GM23338 (cell line): ENCODE data around the gene PMVK. TPM values are rescaled to one million over a fixed set of nuclear protein-coding genes. Genes with fewer than 3 reads are reported as not detected.
A peak's percentile ranks its signal among the peaks of the same experiment; 100 is the strongest.

Experiments
- CREB1 ChIP-seq: fragments of 250-450 bp; sonication (Bioruptor Pico); IDR thresholded peaks from 2 replicates; pipeline ENCODE4 v1.5.0; 2020; ENCODE audit warnings: low read depth, mild to moderate bottlenecking, moderate library complexity
- EZH2 ChIP-seq: fragments of 200-600 bp; sonication (generic); IDR thresholded peaks from one replicate; pipeline ENCODE4 v1.8.0; 2017; ENCODE audit warnings: antibody characterized with exemption, mild to moderate bottlenecking, low read depth; ENCODE audit not compliant: unreplicated experiment
- EZH2phosphoT487 ChIP-seq: fragments of 200-600 bp; sonication (generic); IDR thresholded peaks from one replicate; pipeline ENCODE4 v1.8.1; 2018; ENCODE audit warnings: antibody characterized with exemption; ENCODE audit not compliant: unreplicated experiment
- JUNB ChIP-seq: IDR thresholded peaks from one replicate; pipeline ENCODE4 v1.6.1; 2016; ENCODE audit warnings: antibody characterized with exemption; ENCODE audit not compliant: unreplicated experiment
- NANOG ChIP-seq: IDR thresholded peaks from 2 replicates; pipeline ENCODE4 v1.6.1; 2016; ENCODE audit warnings: antibody characterized with exemption, borderline replicate concordance
- POLR2AphosphoS5 ChIP-seq: IDR thresholded peaks from 2 replicates; pipeline ENCODE4 v1.6.1; 2016; ENCODE audit warnings: antibody characterized with exemption, low read depth
- STAT1 ChIP-seq: IDR thresholded peaks from one replicate; pipeline ENCODE4 v1.6.1; 2016; ENCODE audit warnings: antibody characterized with exemption; ENCODE audit not compliant: unreplicated experiment
- ZNF114 ChIP-seq: fragments of 250-450 bp; sonication (Bioruptor Pico); IDR thresholded peaks from 2 replicates; pipeline ENCODE4 v1.5.0; 2020; ENCODE audit warnings: mild to moderate bottlenecking, moderate library complexity
- ZNF331 ChIP-seq: fragments of 250-450 bp; sonication (Bioruptor Pico); IDR thresholded peaks from 2 replicates; pipeline ENCODE4 v1.5.0; 2020; ENCODE audit warnings: low read depth, mild to moderate bottlenecking, moderate library complexity
- polyA plus RNA-seq: library from polyadenylated mRNA; unstranded; fragments of >200 nt; fragmentation: Nextera tagmentation; extraction: Ambion mirVana; gene quantifications from 2 replicates; pipeline ENCODE4 v1.2.1, GENCODE V29; 2016
- total RNA-seq: library from RNA; depleted of rRNA; stranded (reverse); fragments of >200 nt; shearing (Covaris generic); gene quantifications from 2 replicates; pipeline ENCODE4 v1.2.3, GENCODE V29; 2014
- TF ChIP-seq, protein P1 (sequence below): fragments of 250-450 bp; sonication (Bioruptor Pico); IDR thresholded peaks from 2 replicates; pipeline ENCODE4 v1.5.0; 2020; ENCODE audit warnings: mild to moderate bottlenecking, moderate library complexity
- TF ChIP-seq, protein P2 (sequence below): IDR thresholded peaks from one replicate; pipeline ENCODE4 v1.6.1; 2018; ENCODE audit warnings: antibody characterized with exemption; ENCODE audit not compliant: unreplicated experiment
- TF ChIP-seq, protein P3 (sequence below), 2 experiments: fragments of 200-600 bp in 1 of 2; sonication (generic) in 1 of 2; conservative IDR thresholded peaks; 2 replicates each; pipeline versions ENCODE4 v1.5.1 to v1.6.1; 2016 to 2017; ENCODE audit warnings: antibody characterized with exemption in 2 of 2, low read depth in 2 of 2, mild to moderate bottlenecking in 2 of 2, moderate library complexity in 1 of 2

The PMVK gene
- total and polyA plus RNA-seq, 2 experiments from 2014 or later: 8.1 to 25.0 TPM

DNA sequence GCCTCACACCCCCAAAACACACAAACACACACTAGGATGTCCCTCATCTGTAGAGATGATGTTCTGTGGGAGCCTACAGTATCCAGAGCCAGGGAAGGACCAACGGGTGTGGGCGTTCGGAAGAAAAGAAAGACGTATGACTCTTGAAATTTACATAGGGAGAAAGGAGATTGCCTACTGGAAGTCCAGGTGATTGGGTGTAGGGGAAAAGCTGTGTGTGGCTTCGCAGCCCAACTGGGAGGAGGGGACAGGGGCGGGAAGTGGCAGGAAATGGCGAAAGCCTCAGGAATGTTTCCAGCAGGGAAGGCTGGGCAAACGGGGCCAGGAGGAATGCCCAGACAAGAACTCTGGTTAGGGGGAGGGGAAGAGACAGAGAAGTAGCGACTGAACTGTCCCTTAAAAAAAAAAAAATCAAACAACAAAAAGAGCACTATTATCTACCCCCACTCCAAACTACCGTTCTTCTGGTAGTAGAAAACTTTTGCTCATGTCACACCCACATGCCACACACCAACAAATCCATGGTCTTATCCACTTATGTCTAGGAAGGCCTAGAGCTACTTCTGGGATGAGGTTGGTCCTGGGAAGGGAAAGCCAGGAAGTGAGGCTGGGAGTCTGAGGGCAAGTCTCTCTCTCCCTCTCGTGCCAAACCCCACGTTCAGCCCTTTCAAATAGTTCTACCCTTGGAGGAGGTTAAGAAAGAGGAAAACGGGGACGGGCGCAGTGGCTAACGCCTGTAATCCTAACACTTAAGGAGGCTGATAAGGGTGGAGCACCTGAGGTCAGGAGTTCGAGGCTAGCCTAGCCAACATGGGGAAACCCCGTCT, 36.2 kb upstream of the PMVK start (continued):
- TF ChIP-seq, protein P1, sequence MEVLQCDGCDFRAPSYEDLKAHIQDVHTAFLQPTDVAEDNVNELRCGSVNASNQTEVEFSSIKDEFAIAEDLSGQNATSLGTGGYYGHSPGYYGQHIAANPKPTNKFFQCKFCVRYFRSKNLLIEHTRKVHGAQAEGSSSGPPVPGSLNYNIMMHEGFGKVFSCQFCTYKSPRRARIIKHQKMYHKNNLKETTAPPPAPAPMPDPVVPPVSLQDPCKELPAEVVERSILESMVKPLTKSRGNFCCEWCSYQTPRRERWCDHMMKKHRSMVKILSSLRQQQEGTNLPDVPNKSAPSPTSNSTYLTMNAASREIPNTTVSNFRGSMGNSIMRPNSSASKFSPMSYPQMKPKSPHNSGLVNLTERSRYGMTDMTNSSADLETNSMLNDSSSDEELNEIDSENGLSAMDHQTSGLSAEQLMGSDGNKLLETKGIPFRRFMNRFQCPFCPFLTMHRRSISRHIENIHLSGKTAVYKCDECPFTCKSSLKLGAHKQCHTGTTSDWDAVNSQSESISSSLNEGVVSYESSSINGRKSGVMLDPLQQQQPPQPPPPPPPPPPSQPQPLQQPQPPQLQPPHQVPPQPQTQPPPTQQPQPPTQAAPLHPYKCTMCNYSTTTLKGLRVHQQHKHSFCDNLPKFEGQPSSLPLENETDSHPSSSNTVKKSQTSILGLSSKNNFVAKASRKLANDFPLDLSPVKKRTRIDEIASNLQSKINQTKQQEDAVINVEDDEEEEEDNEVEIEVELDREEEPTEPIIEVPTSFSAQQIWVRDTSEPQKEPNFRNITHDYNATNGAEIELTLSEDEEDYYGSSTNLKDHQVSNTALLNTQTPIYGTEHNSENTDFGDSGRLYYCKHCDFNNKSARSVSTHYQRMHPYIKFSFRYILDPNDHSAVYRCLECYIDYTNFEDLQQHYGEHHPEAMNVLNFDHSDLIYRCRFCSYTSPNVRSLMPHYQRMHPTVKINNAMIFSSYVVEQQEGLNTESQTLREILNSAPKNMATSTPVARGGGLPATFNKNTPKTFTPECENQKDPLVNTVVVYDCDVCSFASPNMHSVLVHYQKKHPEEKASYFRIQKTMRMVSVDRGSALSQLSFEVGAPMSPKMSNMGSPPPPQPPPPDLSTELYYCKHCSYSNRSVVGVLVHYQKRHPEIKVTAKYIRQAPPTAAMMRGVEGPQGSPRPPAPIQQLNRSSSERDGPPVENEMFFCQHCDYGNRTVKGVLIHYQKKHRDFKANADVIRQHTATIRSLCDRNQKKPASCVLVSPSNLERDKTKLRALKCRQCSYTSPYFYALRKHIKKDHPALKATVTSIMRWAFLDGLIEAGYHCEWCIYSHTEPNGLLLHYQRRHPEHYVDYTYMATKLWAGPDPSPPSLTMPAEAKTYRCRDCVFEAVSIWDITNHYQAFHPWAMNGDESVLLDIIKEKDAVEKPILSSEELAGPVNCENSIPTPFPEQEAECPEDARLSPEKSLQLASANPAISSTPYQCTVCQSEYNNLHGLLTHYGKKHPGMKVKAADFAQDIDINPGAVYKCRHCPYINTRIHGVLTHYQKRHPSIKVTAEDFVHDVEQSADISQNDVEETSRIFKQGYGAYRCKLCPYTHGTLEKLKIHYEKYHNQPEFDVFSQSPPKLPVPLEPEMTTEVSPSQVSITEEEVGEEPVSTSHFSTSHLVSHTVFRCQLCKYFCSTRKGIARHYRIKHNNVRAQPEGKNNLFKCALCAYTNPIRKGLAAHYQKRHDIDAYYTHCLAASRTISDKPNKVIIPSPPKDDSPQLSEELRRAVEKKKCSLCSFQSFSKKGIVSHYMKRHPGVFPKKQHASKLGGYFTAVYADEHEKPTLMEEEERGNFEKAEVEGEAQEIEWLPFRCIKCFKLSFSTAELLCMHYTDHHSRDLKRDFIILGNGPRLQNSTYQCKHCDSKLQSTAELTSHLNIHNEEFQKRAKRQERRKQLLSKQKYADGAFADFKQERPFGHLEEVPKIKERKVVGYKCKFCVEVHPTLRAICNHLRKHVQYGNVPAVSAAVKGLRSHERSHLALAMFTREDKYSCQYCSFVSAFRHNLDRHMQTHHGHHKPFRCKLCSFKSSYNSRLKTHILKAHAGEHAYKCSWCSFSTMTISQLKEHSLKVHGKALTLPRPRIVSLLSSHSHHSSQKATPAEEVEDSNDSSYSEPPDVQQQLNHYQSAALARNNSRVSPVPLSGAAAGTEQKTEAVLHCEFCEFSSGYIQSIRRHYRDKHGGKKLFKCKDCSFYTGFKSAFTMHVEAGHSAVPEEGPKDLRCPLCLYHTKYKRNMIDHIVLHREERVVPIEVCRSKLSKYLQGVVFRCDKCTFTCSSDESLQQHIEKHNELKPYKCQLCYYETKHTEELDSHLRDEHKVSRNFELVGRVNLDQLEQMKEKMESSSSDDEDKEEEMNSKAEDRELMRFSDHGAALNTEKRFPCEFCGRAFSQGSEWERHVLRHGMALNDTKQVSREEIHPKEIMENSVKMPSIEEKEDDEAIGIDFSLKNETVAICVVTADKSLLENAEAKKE (CRISPR knock-in tag): no peak
- TF ChIP-seq POLR2AphosphoS5: peak; percentile 94
- no peak for TF ChIP-seq EZH2
- TF ChIP-seq JUNB: no peak
- no peak for TF ChIP-seq EZH2phosphoT487
- no peak for TF ChIP-seq STAT1
- no peak for TF ChIP-seq ZNF114 (CRISPR knock-in tag)
- TF ChIP-seq, protein P2, sequence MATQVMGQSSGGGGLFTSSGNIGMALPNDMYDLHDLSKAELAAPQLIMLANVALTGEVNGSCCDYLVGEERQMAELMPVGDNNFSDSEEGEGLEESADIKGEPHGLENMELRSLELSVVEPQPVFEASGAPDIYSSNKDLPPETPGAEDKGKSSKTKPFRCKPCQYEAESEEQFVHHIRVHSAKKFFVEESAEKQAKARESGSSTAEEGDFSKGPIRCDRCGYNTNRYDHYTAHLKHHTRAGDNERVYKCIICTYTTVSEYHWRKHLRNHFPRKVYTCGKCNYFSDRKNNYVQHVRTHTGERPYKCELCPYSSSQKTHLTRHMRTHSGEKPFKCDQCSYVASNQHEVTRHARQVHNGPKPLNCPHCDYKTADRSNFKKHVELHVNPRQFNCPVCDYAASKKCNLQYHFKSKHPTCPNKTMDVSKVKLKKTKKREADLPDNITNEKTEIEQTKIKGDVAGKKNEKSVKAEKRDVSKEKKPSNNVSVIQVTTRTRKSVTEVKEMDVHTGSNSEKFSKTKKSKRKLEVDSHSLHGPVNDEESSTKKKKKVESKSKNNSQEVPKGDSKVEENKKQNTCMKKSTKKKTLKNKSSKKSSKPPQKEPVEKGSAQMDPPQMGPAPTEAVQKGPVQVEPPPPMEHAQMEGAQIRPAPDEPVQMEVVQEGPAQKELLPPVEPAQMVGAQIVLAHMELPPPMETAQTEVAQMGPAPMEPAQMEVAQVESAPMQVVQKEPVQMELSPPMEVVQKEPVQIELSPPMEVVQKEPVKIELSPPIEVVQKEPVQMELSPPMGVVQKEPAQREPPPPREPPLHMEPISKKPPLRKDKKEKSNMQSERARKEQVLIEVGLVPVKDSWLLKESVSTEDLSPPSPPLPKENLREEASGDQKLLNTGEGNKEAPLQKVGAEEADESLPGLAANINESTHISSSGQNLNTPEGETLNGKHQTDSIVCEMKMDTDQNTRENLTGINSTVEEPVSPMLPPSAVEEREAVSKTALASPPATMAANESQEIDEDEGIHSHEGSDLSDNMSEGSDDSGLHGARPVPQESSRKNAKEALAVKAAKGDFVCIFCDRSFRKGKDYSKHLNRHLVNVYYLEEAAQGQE: peak; percentile 24
- TF ChIP-seq NANOG: no peak
- TF ChIP-seq ZNF331 (CRISPR knock-in tag): no peak
- TF ChIP-seq, protein P3, sequence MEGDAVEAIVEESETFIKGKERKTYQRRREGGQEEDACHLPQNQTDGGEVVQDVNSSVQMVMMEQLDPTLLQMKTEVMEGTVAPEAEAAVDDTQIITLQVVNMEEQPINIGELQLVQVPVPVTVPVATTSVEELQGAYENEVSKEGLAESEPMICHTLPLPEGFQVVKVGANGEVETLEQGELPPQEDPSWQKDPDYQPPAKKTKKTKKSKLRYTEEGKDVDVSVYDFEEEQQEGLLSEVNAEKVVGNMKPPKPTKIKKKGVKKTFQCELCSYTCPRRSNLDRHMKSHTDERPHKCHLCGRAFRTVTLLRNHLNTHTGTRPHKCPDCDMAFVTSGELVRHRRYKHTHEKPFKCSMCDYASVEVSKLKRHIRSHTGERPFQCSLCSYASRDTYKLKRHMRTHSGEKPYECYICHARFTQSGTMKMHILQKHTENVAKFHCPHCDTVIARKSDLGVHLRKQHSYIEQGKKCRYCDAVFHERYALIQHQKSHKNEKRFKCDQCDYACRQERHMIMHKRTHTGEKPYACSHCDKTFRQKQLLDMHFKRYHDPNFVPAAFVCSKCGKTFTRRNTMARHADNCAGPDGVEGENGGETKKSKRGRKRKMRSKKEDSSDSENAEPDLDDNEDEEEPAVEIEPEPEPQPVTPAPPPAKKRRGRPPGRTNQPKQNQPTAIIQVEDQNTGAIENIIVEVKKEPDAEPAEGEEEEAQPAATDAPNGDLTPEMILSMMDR (conservative IDR thresholded peaks at IDR 0.05; ENCODE audit: low read depth in 2 of 2): no peak
- peak; percentile 49 for TF ChIP-seq CREB1
